IMR-90 (cell line): ENCODE data around the gene PIR. TPM values are rescaled to one million over a fixed set of nuclear protein-coding genes. Genes with fewer than 3 reads are reported as not detected.

Experiments
- ATAC-seq: fragments of 200-7000 bp; cut with Tn5 transposase; 2 replicates; pipeline ENCODE4 v1.9.1; 2020; ENCODE audit warnings: low read depth, mild to moderate bottlenecking, moderate library complexity
- BruUV-seq: library from RNA; stranded (reverse); fragments of 400-500 nt; replicated peaks from 2 replicates; lab custom pipeline; 2021; lab: Mats Ljungman, UMichigan
- CTCF ChIA-PET: fragments of 300-600 bp; formaldehyde crosslinking; extraction: SDS; loops from one replicate; lab custom pipeline; 2021; ENCODE audit warnings: antibody characterized with exemption; lab: Yijun Ruan, JAX
- POLR2A ChIA-PET: fragments of 300-600 bp; sonication (Branson Sonifier 250); formaldehyde crosslinking; loops from one replicate; lab custom pipeline; 2022; ENCODE audit warnings: antibody characterized with exemption; ENCODE audit not compliant: unreplicated experiment; lab: Charles Lee
- DNase-seq: peaks from one replicate; pipeline ENCODE4 v3.0.0; 2013
- H2AFZ ChIP-seq: replicated peaks from 2 replicates; pipeline ENCODE3; 2013; ENCODE audit warnings: low read length, mild to moderate bottlenecking; ENCODE audit not compliant: poor library complexity
- H2AK5ac ChIP-seq: 2 replicates; pipeline ENCODE4 v1.6.1; 2013; ENCODE audit warnings: low read depth, low read length, inconsistent platforms
- H2AK9ac ChIP-seq: replicated peaks from 2 replicates; pipeline ENCODE3; 2013; ENCODE audit warnings: mild to moderate bottlenecking, low read depth, low read length, moderate library complexity; ENCODE audit not compliant: poor library complexity
- H2BK120ac ChIP-seq: 2 replicates; pipeline ENCODE4 v1.6.1; 2013; ENCODE audit warnings: low read depth, low read length, inconsistent platforms
- H2BK15ac ChIP-seq: 3 replicates; pipeline ENCODE4 v1.6.1; 2013; ENCODE audit warnings: low read depth, low read length, inconsistent platforms
- H2BK20ac ChIP-seq: 2 replicates; pipeline ENCODE4 v1.6.1; 2013; ENCODE audit warnings: low read depth, mild to moderate bottlenecking, inconsistent platforms, low read length, moderate library complexity
- H2BK5ac ChIP-seq: 2 replicates; pipeline ENCODE4 v1.6.1; 2013; ENCODE audit warnings: mild to moderate bottlenecking, low read depth, low read length, inconsistent platforms; ENCODE audit not compliant: poor library complexity, severe bottlenecking
- H3K14ac ChIP-seq: replicated peaks from 2 replicates; pipeline ENCODE4 v1.6.1; 2013; ENCODE audit warnings: low read depth, low read length, inconsistent platforms
- H3K18ac ChIP-seq: 2 replicates; pipeline ENCODE4 v1.6.1; 2013; ENCODE audit warnings: low read depth, low read length, control low read depth
- H3K23ac ChIP-seq: 2 replicates; pipeline ENCODE4 v1.6.1; 2013; ENCODE audit warnings: low read depth, low read length, inconsistent platforms
- H3K27ac ChIP-seq: 2 replicates; pipeline ENCODE4 v1.5.1; 2013; ENCODE audit warnings: mild to moderate bottlenecking, control low read depth, low read length; ENCODE audit not compliant: insufficient read depth
- H3K27me3 ChIP-seq: 2 replicates; pipeline ENCODE4 v1.6.1; 2013; ENCODE audit warnings: low read length; ENCODE audit not compliant: control insufficient read depth, insufficient read depth
- H3K36me3 ChIP-seq: 2 replicates; pipeline ENCODE4 v1.6.1; 2013; ENCODE audit warnings: low read length, mixed read lengths; ENCODE audit not compliant: control insufficient read depth, insufficient read depth
- H3K4ac ChIP-seq: 2 replicates; pipeline ENCODE4 v1.6.1; 2013; ENCODE audit warnings: low read depth, low read length, inconsistent platforms
- H3K4me1 ChIP-seq: 2 replicates; pipeline ENCODE4 v1.6.1; 2013; ENCODE audit warnings: low read length, mixed read lengths; ENCODE audit not compliant: control insufficient read depth, insufficient read depth
- H3K4me2 ChIP-seq: 2 replicates; pipeline ENCODE4 v1.6.1; 2013; ENCODE audit warnings: low read depth, mild to moderate bottlenecking, control low read depth, low read length, moderate library complexity
- H3K4me3 ChIP-seq: 2 replicates; pipeline ENCODE4 v1.5.1; 2013; ENCODE audit warnings: low read depth, mild to moderate bottlenecking, control low read depth, low read length, moderate library complexity; ENCODE audit not compliant: insufficient read depth
- H3K56ac ChIP-seq: 2 replicates; pipeline ENCODE4 v1.6.1; 2013; ENCODE audit warnings: low read length, inconsistent platforms; ENCODE audit not compliant: insufficient read depth; ENCODE audit errors: extremely low read depth
- H3K79me1 ChIP-seq, 2 experiments: 2 replicates each; pipeline ENCODE4 v1.6.1; 2013; ENCODE audit warnings: low read length in 2 of 2, inconsistent platforms in 1 of 2, low read depth in 1 of 2
- H3K9ac ChIP-seq: 2 replicates; pipeline ENCODE4 v1.6.1; 2013; ENCODE audit warnings: low read depth, low read length, control low read depth
- H3K9me1 ChIP-seq: 2 replicates; pipeline ENCODE4 v1.6.1; 2013; ENCODE audit warnings: low read length, inconsistent platforms; ENCODE audit not compliant: insufficient read depth
- H3K9me3 ChIP-seq: 2 replicates; pipeline ENCODE4 v1.6.1; 2013; ENCODE audit warnings: low read length; ENCODE audit not compliant: control insufficient read depth, insufficient read depth
- H4K20me1 ChIP-seq: 2 replicates; pipeline ENCODE4 v1.6.1; 2013; ENCODE audit warnings: low read length, inconsistent platforms; ENCODE audit not compliant: insufficient read depth
- H4K5ac ChIP-seq: 2 replicates; pipeline ENCODE4 v1.6.1; 2013; ENCODE audit warnings: mild to moderate bottlenecking, low read depth, low read length, control low read depth
- H4K8ac ChIP-seq, 2 experiments: 2 replicates each; pipeline ENCODE4 v1.6.1; 2013; ENCODE audit warnings: low read depth in 2 of 2, low read length in 2 of 2, control low read depth in 1 of 2, inconsistent platforms in 1 of 2
- H4K91ac ChIP-seq: 2 replicates; pipeline ENCODE4 v1.6.1; 2013; ENCODE audit warnings: low read depth, low read length, inconsistent platforms; ENCODE audit not compliant: insufficient read depth
- CEBPB ChIP-seq: IDR thresholded peaks from 2 replicates; pipeline ENCODE4 v1.6.1; 2012; ENCODE audit warnings: low read depth, low read length, improper control_type of control experiment
- CTCF ChIP-seq: conservative IDR thresholded peaks from 2 replicates; pipeline ENCODE4 v1.5.1; 2012; ENCODE audit warnings: mild to moderate bottlenecking, low read depth, low read length, improper control_type of control experiment
- FOS ChIP-seq: fragments of 150-350 bp; IDR thresholded peaks from 2 replicates; pipeline ENCODE4 v1.6.1; 2016; ENCODE audit warnings: low read depth, low read length
- MAFK ChIP-seq: IDR thresholded peaks from 2 replicates; pipeline ENCODE4 v1.6.1; 2012; ENCODE audit warnings: low read depth, low read length, improper control_type of control experiment
- NFE2L2 ChIP-seq: fragments of 150-350 bp; IDR thresholded peaks from 2 replicates; pipeline ENCODE4 v1.6.1; 2016; ENCODE audit warnings: low read depth, mild to moderate bottlenecking, low read length
- RCOR1 ChIP-seq: IDR thresholded peaks from 2 replicates; pipeline ENCODE4 v1.6.1; 2012; ENCODE audit warnings: mild to moderate bottlenecking, low read length, improper control_type of control experiment; ENCODE audit not compliant: insufficient replicate concordance
- SMC3 ChIP-seq: fragments of 150-350 bp; IDR thresholded peaks from 2 replicates; pipeline ENCODE4 v1.6.1; 2016; ENCODE audit warnings: low read depth, mild to moderate bottlenecking, antibody characterized with exemption, low read length, moderate library complexity
- WGBS, 2 experiments: methylation state at CpG; one replicate each; pipeline versions ENCODE4 v1.1.5 to v1.1.7; 2013; ENCODE audit warnings: missing lambda C conversion rate in 2 of 2; ENCODE audit not compliant: insufficient read length in 1 of 2; ENCODE audit errors: extremely low coverage in 2 of 2; 5-methylcytosine and 5-hydroxymethylcytosine counted together
- dilution Hi-C: fragments of 300-500 bp; cut with HindIII; formaldehyde crosslinking; loops from one replicate; pipeline ENCODE4 v1.14.3; 2018; ENCODE audit warnings: low sequenced_read_pairs; ENCODE audit not compliant: unreplicated experiment
- in situ Hi-C: fragments of 300-500 bp; cut with MboI; formaldehyde crosslinking; loops from 3 replicates; pipeline ENCODE4 v1.14.3; 2019; ENCODE audit warnings: low sequenced_read_pairs, inconsistent platforms, mixed read lengths
- intact Hi-C: fragments of 100-400 bp; cut with micrococcal nuclease; formaldehyde crosslinking; loops from 2 replicates; pipeline ENCODE4 v1.10.0; 2022
- polyA plus RNA-seq, 3 experiments: library from polyadenylated mRNA; depleted of rRNA; stranded (reverse); fragments of >200 nt; gene quantifications; 2 replicates each; pipeline ENCODE4 v1.2.3, GENCODE V29; 2012; ENCODE audit warnings: low replicate concordance in 1 of 3
- total RNA-seq: library from RNA; depleted of rRNA; stranded (reverse); fragments of >200 nt; gene quantifications from 2 replicates; pipeline ENCODE4 v1.2.3, GENCODE V29; 2012
- TF ChIP-seq, protein P1 (sequence below): fragments of 150-350 bp; IDR thresholded peaks from 2 replicates; pipeline ENCODE4 v1.6.1; 2017; ENCODE audit warnings: mild to moderate bottlenecking, antibody characterized with exemption, low read length, low read depth

Gene PIR
- total and polyA plus RNA-seq, 2 of the 4 experiments (the other 2 are of a cell fraction) = 5.7 to 8.7 TPM

DNA sequence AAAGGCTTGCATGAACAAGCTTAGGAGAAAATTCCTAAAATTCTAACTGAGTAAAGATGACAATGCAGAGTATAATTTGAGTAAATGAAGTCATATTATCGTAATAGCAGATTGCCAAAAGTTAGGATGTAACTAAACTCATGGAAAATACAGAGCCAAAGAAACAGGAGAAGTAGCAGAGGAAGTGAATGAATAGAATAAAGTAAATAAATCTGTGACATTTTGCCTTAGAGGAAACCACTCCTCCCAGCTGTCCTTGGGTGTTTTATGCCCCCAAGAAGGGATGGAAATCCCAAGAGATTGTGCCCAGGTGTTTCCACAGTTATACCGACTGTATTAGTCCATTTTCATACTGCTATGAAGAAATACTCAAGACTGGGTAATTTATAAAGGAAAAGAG is 5.6 kb upstream of the PIR start:
- no peaks in the 10 kb centered on the region for H3K79me1 ChIP-seq
- peaks cover 14% of the 10 kb centered on the region for H3K27me3 ChIP-seq
- H3K27ac ChIP-seq = no peak overlapping the region
- no peak overlapping the region for H2BK20ac ChIP-seq
- BruUV-seq = no TSS peak
- in situ Hi-C loops = loop anchor here (25.0 kb wide), 1 partner anchor 1189 kb away; no protein-coding TSS in a partner anchor
- H3K56ac ChIP-seq = no peak overlapping the region
- no peaks in the 10 kb centered on the region for H3K4me1 ChIP-seq
- dilution Hi-C loops = no loop called here
- H3K18ac ChIP-seq = no peak overlapping the region
- H2AK5ac ChIP-seq = no peak overlapping the region
- no CpG with 5 or more reads among the region's 2 CpGs for WGBS, 2 experiments
- no peak overlapping the region for H3K4me3 ChIP-seq
- H3K36me3 ChIP-seq = no peaks in the 10 kb centered on the region
- no peak overlapping the region for H3K4ac ChIP-seq
- H4K91ac ChIP-seq = no peak overlapping the region
- POLR2A ChIA-PET = no interaction called here
- no peak overlapping the region for H4K5ac ChIP-seq
- CTCF ChIA-PET = interaction anchor here (0.6 to 0.7 kb wide), 2 partner anchors 15 to 811 kb away, joined by 3 read pairs; no protein-coding TSS in a partner anchor
- intact Hi-C loops = loop anchor here (1.0 to 10.0 kb wide), 2 partner anchors 67 to 176 kb away; no protein-coding TSS in a partner anchor
- no peak for ATAC-seq
- H3K14ac ChIP-seq = no peak overlapping the region
- H3K9ac ChIP-seq = no peak overlapping the region
- no peak overlapping the region for H2AK9ac ChIP-seq
- H4K8ac ChIP-seq = no peak overlapping the region
- H4K20me1 ChIP-seq = no peaks in the 10 kb centered on the region
- no peak for TF ChIP-seq MAFK
- TF ChIP-seq RCOR1 = no peak
- no peak for TF ChIP-seq FOS
- no peak for TF ChIP-seq SMC3
- TF ChIP-seq, protein P1, sequence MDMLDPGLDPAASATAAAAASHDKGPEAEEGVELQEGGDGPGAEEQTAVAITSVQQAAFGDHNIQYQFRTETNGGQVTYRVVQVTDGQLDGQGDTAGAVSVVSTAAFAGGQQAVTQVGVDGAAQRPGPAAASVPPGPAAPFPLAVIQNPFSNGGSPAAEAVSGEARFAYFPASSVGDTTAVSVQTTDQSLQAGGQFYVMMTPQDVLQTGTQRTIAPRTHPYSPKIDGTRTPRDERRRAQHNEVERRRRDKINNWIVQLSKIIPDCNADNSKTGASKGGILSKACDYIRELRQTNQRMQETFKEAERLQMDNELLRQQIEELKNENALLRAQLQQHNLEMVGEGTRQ = no peak
- TF ChIP-seq CEBPB = no peak
- no peak for TF ChIP-seq CTCF
- TF ChIP-seq NFE2L2 = no peak
- H3K9me3 ChIP-seq = no peaks in the 10 kb centered on the region
- H2BK120ac ChIP-seq = no peak overlapping the region
- H3K23ac ChIP-seq = no peak overlapping the region
- H2BK15ac ChIP-seq = no peak overlapping the region
- no peak overlapping the region for H2AFZ ChIP-seq
- H2BK5ac ChIP-seq = no peak overlapping the region
- no peaks in the 10 kb centered on the region for H3K9me1 ChIP-seq
- DNase-seq = no peak
- no peak overlapping the region for H3K4me2 ChIP-seq
